WTC11 (cell line): Measurements from ENCODE around the gene PARP3. TPM values are rescaled to one million over a fixed set of nuclear protein-coding genes. Genes with fewer than 3 reads are reported as not detected.

Source experiments
- AFF4 ChIP-seq: sonication (generic); formaldehyde crosslinking; IDR thresholded peaks from 2 replicates; pipeline ENCODE4 v1.8.1; 2023; ENCODE audit warnings: mild to moderate bottlenecking, missing genetic modification reagents, borderline replicate concordance
- ARID4B ChIP-seq: sonication (generic); formaldehyde crosslinking; IDR thresholded peaks from 2 replicates; pipeline ENCODE4 v1.8.0; 2023; ENCODE audit warnings: missing genetic modification reagents, mild to moderate bottlenecking, borderline replicate concordance
- CTCF ChIP-seq: fragments of 200-600 bp; IDR thresholded peaks from 2 replicates; pipeline ENCODE4 v1.8.0; 2022; ENCODE audit warnings: antibody characterized with exemption
- ETV6 ChIP-seq: sonication (generic); formaldehyde crosslinking; IDR thresholded peaks from 2 replicates; pipeline ENCODE4 v1.8.1; 2022; ENCODE audit warnings: mild to moderate bottlenecking, missing genetic modification reagents
- FOXK1 ChIP-seq: sonication (generic); formaldehyde crosslinking; IDR thresholded peaks from 2 replicates; pipeline ENCODE4 v1.8.0; 2022; ENCODE audit warnings: mild to moderate bottlenecking, moderate library complexity, missing genetic modification reagents
- FOXP1 ChIP-seq: sonication (generic); formaldehyde crosslinking; IDR thresholded peaks from 2 replicates; pipeline ENCODE4 v1.8.0; 2022; ENCODE audit warnings: missing genetic modification reagents, mild to moderate bottlenecking, moderate library complexity, borderline replicate concordance
- IRF2 ChIP-seq: sonication (generic); formaldehyde crosslinking; IDR thresholded peaks from 2 replicates; pipeline ENCODE4 v1.8.0; 2022; ENCODE audit warnings: low read depth, missing genetic modification reagents, borderline replicate concordance
- MYBL2 ChIP-seq: sonication (generic); formaldehyde crosslinking; IDR thresholded peaks from 2 replicates; pipeline ENCODE4 v1.8.1; 2023; ENCODE audit warnings: mild to moderate bottlenecking, moderate library complexity, missing genetic modification reagents
- NFYB ChIP-seq: sonication (generic); formaldehyde crosslinking; conservative IDR thresholded peaks from 2 replicates; pipeline ENCODE4 v1.8.0; 2022; ENCODE audit warnings: low read depth, missing genetic modification reagents
- NR2C2 ChIP-seq: sonication (generic); formaldehyde crosslinking; IDR thresholded peaks from 2 replicates; pipeline ENCODE4 v1.8.0; 2022; ENCODE audit warnings: mild to moderate bottlenecking, missing genetic modification reagents
- PRDM15 ChIP-seq: sonication (generic); formaldehyde crosslinking; IDR thresholded peaks from 2 replicates; pipeline ENCODE4 v1.8.0; 2022; ENCODE audit warnings: missing genetic modification reagents
- PRRX2 ChIP-seq: fragments of 250-450 bp; sonication (Bioruptor Pico); IDR thresholded peaks from 2 replicates; pipeline ENCODE4 v1.8.0; 2021; ENCODE audit warnings: mild to moderate bottlenecking
- RELA ChIP-seq: sonication (generic); formaldehyde crosslinking; IDR thresholded peaks from 2 replicates; pipeline ENCODE4 v1.8.1; 2022; ENCODE audit warnings: missing genetic modification reagents, mild to moderate bottlenecking, borderline replicate concordance
- RORB ChIP-seq: fragments of 250-450 bp; sonication (Bioruptor Pico); IDR thresholded peaks from 2 replicates; pipeline ENCODE4 v1.9.0; 2021; ENCODE audit warnings: mild to moderate bottlenecking
- SP1 ChIP-seq: sonication (generic); formaldehyde crosslinking; conservative IDR thresholded peaks from 2 replicates; pipeline ENCODE4 v1.8.1; 2022; ENCODE audit warnings: missing genetic modification reagents
- ZNF219 ChIP-seq: sonication (generic); formaldehyde crosslinking; IDR thresholded peaks from 2 replicates; pipeline ENCODE4 v1.8.0; 2023; ENCODE audit warnings: missing genetic modification reagents, mild to moderate bottlenecking, borderline replicate concordance
- ZNF423 ChIP-seq: fragments of 250-450 bp; sonication (Bioruptor Pico); IDR thresholded peaks from 2 replicates; pipeline ENCODE4 v2.1.2; 2022; ENCODE audit warnings: mild to moderate bottlenecking, moderate library complexity
- ZNF532 ChIP-seq: fragments of 250-450 bp; sonication (Bioruptor Pico); IDR thresholded peaks from 2 replicates; pipeline ENCODE4 v1.9.0; 2021; ENCODE audit warnings: mild to moderate bottlenecking, borderline replicate concordance
- total RNA-seq: library from RNA; stranded (reverse); gene quantifications from 3 replicates; pipeline ENCODE4 v1.2.3, GENCODE V29; 2021

Gene PARP3
- total RNA-seq, 1 experiment from 2014 or later: 2.9 TPM

DNA sequence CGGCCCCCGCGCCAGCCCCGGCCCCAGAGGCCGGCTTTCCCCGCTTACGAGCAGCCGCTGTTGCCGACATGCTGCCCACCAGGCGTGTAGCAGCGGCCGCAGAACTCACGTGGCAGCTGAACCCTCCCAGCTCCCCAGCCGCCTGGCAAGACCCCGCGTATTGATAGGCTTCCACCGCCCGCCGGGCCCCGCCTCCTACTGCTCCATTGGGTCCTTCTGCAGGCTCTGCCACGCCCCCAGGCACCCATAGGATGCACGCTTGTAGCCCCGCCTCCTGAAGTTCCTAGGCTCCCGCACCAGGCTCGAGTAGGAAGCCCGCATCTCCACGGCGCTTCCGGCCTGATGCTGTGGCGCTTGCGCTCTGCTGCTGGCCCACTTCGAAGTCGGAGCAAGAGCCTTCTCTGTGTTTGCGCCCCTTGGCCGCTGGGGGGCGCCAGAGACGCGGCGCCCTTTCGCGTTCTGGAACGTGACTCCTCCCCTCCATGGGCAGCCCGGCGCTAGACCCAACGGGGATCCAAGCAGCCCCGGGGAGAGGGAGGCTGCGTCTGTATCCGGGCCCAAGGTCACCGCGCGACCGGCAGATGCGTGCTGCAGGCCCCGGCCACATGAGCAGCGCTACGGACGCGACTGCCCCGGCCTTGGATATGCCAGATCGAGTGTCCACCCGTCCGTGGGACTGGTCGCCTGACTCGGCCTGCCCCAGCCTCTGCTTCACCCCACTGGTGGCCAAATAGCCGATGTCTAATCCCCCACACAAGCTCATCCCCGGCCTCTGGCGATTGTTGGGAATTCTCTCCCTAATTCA, at the start of gene PARP3, which contains the start of gene RRP9 (continued):
- no peak for TF ChIP-seq RORB (CRISPR knock-in tag)
- TF ChIP-seq FOXK1: peak; percentile 86
- TF ChIP-seq NFYB (CRISPR knock-in tag): peak; percentile 89
- TF ChIP-seq ZNF219 (CRISPR knock-in tag): no peak
- TF ChIP-seq AFF4: peak; percentile 75
- TF ChIP-seq PRDM15 (CRISPR knock-in tag): no peak
- no peak for TF ChIP-seq PRRX2
- no peak for TF ChIP-seq IRF2 (CRISPR knock-in tag)
- TF ChIP-seq ARID4B (CRISPR knock-in tag): peak; percentile 47; the same call in 1 of the 2 replicates
- TF ChIP-seq CTCF: peak; percentile 99
- TF ChIP-seq SP1 (CRISPR knock-in tag): peak; percentile 99
- no peak; the same call in 1 of the 2 replicates for TF ChIP-seq MYBL2 (CRISPR knock-in tag)
- TF ChIP-seq RELA (CRISPR knock-in tag): no peak
- no peak for TF ChIP-seq NR2C2 (CRISPR knock-in tag)
- TF ChIP-seq FOXP1 (CRISPR knock-in tag): 0 out of 2 replicates have a peak, but pooled peaks have one; percentile 9
- peak; percentile 96 for TF ChIP-seq ZNF423
- peak; percentile 94 for TF ChIP-seq ETV6 (CRISPR knock-in tag)
- no peak for TF ChIP-seq ZNF532 (CRISPR knock-in tag)
